K562 (cell line): ENCODE data around the gene STYXL1. TPM values are rescaled to one million over a fixed set of nuclear protein-coding genes. Genes with fewer than 3 reads are reported as not detected.

Source experiments
- ATAC-seq: fragments of 200-7000 bp; cut with Tn5 transposase; 3 replicates; pipeline ENCODE4 v1.9.1; 2020; ENCODE audit warnings: moderate library complexity
- BruUV-seq: library from RNA; stranded (reverse); fragments of 400-500 nt; replicated peaks from 2 replicates; lab custom pipeline; 2021; lab: Mats Ljungman, UMichigan
- CTCF ChIA-PET: fragments of 300-600 bp; formaldehyde crosslinking; extraction: SDS; loops from one replicate; lab custom pipeline; 2021; ENCODE audit warnings: low intra/inter-chr PET ratio; lab: Yijun Ruan, JAX
- POLR2A ChIA-PET: fragments of 300-600, 350-650 bp; sonication (Branson Sonifier 250); formaldehyde crosslinking; extraction: SDS; loops from one replicate; lab custom pipeline; 2021; ENCODE audit warnings: antibody characterized with exemption, inconsistent platforms; lab: Yijun Ruan, JAX
- DNase-seq, 4 experiments: peaks; one replicate each; pipeline versions ENCODE4 v3.0.0 to v3.0.0-alpha.2; 2011 to 2018; ENCODE audit warnings: low spot score in 3 of 4, mixed read lengths in 3 of 4; ENCODE audit errors: extremely low read depth in 1 of 4
- FAIRE-seq: peaks from 2 replicates; lab custom pipeline; 2011; peaks lifted over from hg19 to GRCh38; lab: Jason Lieb, UNC
- H2AFZ ChIP-seq: 2 replicates; pipeline ENCODE4 v1.6.0; 2011; ENCODE audit warnings: low read depth, low read length, control low read depth, inconsistent platforms
- H3K27ac ChIP-seq: fragments of 200-600 bp; 3 replicates; pipeline ENCODE4 v1.8.0; 2011; ENCODE audit warnings: low read depth, mild to moderate bottlenecking, control low read depth, inconsistent platforms, low read length, moderate library complexity, mixed read lengths; ENCODE audit errors: extremely low read depth
- H3K27me3 ChIP-seq, 2 experiments: fragments of 300-600 bp in 1 of 2; 2 replicates in 1 of 2; 3 replicates in 1 of 2; pipeline versions ENCODE4 v1.6.0 to v1.8.0; 2011; ENCODE audit warnings: inconsistent platforms in 2 of 2, low read length in 2 of 2, mild to moderate bottlenecking in 1 of 2, mixed read lengths in 1 of 2, moderate library complexity in 1 of 2; ENCODE audit not compliant: control insufficient read depth in 2 of 2, insufficient read depth in 2 of 2
- H3K36me3 ChIP-seq: fragments of 300-600 bp; 3 replicates; pipeline ENCODE4 v1.8.0; 2011; ENCODE audit warnings: mild to moderate bottlenecking, low read length, inconsistent platforms; ENCODE audit not compliant: control insufficient read depth, insufficient read depth
- H3K4me1 ChIP-seq, 2 experiments: fragments of 200-600 bp in 1 of 2; replicated peaks in 1 of 2; 2 replicates in 1 of 2; 3 replicates in 1 of 2; pipeline versions ENCODE4 v1.5.1 to v1.8.0; 2011; ENCODE audit warnings: inconsistent platforms in 2 of 2, low read length in 2 of 2, mild to moderate bottlenecking in 1 of 2, mixed read lengths in 1 of 2, moderate library complexity in 1 of 2; ENCODE audit not compliant: control insufficient read depth in 2 of 2, insufficient read depth in 2 of 2
- H3K4me2 ChIP-seq: 2 replicates; pipeline ENCODE4 v1.6.1; 2011; ENCODE audit warnings: low read length, control low read depth, inconsistent platforms, mixed read lengths; ENCODE audit not compliant: insufficient read depth
- H3K4me3 ChIP-seq: fragments of 200-600 bp; sonication (generic), shearing (Covaris generic); 2 replicates; pipeline ENCODE4 v1.5.1; 2016; ENCODE audit warnings: control low read depth, inconsistent platforms
- H3K79me2 ChIP-seq: fragments of 200-600 bp; 3 replicates; pipeline ENCODE4 v1.8.0; 2011; ENCODE audit warnings: low read length, inconsistent platforms; ENCODE audit not compliant: control insufficient read depth, insufficient read depth
- H3K9ac ChIP-seq, 2 experiments: 2 replicates each; pipeline versions ENCODE4 v1.6.0 to v1.6.1; 2011; ENCODE audit warnings: low read depth in 2 of 2, low read length in 2 of 2, control low read depth in 1 of 2, inconsistent platforms in 1 of 2, mild to moderate bottlenecking in 1 of 2, mixed read lengths in 1 of 2; ENCODE audit not compliant: insufficient read depth in 1 of 2
- H3K9me1 ChIP-seq: one replicate; pipeline ENCODE4 v1.6.0; 2011; ENCODE audit warnings: inconsistent platforms, mild to moderate bottlenecking, low read length, moderate library complexity; ENCODE audit not compliant: control insufficient read depth, insufficient read depth
- H3K9me3 ChIP-seq: replicated peaks from 2 replicates; pipeline ENCODE4 v1.5.1; 2011; ENCODE audit warnings: low read depth, low read length, inconsistent platforms; ENCODE audit not compliant: control insufficient read depth, insufficient read depth
- H4K20me1 ChIP-seq: replicated peaks from 2 replicates; pipeline ENCODE4 v1.6.1; 2011; ENCODE audit warnings: low read length, inconsistent platforms, mixed read lengths; ENCODE audit not compliant: control insufficient read depth, insufficient read depth
- HMGN3 ChIP-seq: IDR thresholded peaks from 2 replicates; pipeline ENCODE4 v1.6.1; 2011; ENCODE audit warnings: borderline replicate concordance, low read depth, mild to moderate bottlenecking, mixed read lengths, low read length; ENCODE audit not compliant: insufficient read length; ENCODE audit errors: extremely low read depth
- POLR2G ChIP-seq: fragments of 200-400 bp; formaldehyde crosslinking; IDR thresholded peaks from 2 replicates; pipeline ENCODE4 v1.6.1; 2017; ENCODE audit warnings: low read depth, mild to moderate bottlenecking, antibody characterized with exemption, low read length, moderate library complexity
- RBM22 ChIP-seq: fragments of 200-400 bp; formaldehyde crosslinking; IDR thresholded peaks from 2 replicates; pipeline ENCODE4 v1.6.1; 2018; ENCODE audit warnings: low read length, low read depth; ENCODE audit not compliant: poor library complexity, severe bottlenecking
- SIRT6 ChIP-seq: IDR thresholded peaks from one replicate; pipeline ENCODE4 v1.6.1; 2012; ENCODE audit warnings: low read depth, mild to moderate bottlenecking, control low read depth, inconsistent platforms, low read length, moderate library complexity
- WGBS: fragments of 100-300 bp; shearing (Covaris generic); methylation state at CpG from one replicate; pipeline ENCODE4 v1.1.6; 2016; ENCODE audit warnings: low coverage, mixed read lengths; ENCODE audit not compliant: insufficient coverage; ENCODE audit errors: missing lambda C conversion rate; 5-methylcytosine and 5-hydroxymethylcytosine counted together
- in situ Hi-C: fragments of 300-500 bp; cut with MboI; formaldehyde crosslinking; loops from 4 replicates; pipeline ENCODE4 v1.15.0; 2018; ENCODE audit warnings: inconsistent platforms, mixed read lengths
- intact Hi-C: fragments of 100-400 bp; cut with micrococcal nuclease; formaldehyde crosslinking; loops from 2 replicates; pipeline ENCODE4 v1.14.2; 2022
- polyA plus RNA-seq, 8 experiments: library from polyadenylated mRNA; depleted of rRNA in 4 of 8; stranded (reverse) in 5 of 8; unstranded in 3 of 8; fragments of >200 nt; fragmentation: Nextera tagmentation in 2 of 8; fragmentation: Illumina TruSeq in 1 of 8; extraction: Ambion mirVana in 2 of 8; extraction: Trizol in 1 of 8; gene quantifications; 2 replicates each; pipeline versions ENCODE4 v1.2.1 to v1.2.3, GENCODE V29; 2011 to 2014; ENCODE audit warnings: inconsistent platforms in 1 of 8, missing spikeins in 1 of 8
- total RNA-seq, 7 experiments: library from RNA; depleted of rRNA in 6 of 7; stranded (reverse); fragments of >200 nt in 6 of 7; fragmentation: Illumina TruSeq in 2 of 7; extraction: Trizol in 2 of 7; gene quantifications; 2 replicates each; pipeline versions ENCODE4 v1.2.1 to v1.2.3, GENCODE V29; 2011 to 2021; ENCODE audit warnings: low replicate concordance in 1 of 7
- TF ChIP-seq, protein P1 (sequence below): fragments of 450-650 bp; formaldehyde crosslinking; IDR thresholded peaks from 2 replicates; pipeline ENCODE4 v1.4.0; 2022; ENCODE audit warnings: missing genetic modification characterization
- TF ChIP-seq, protein P2 (sequence below): sonication (generic); formaldehyde crosslinking; IDR thresholded peaks from 2 replicates; pipeline ENCODE4 v1.8.0; 2022; ENCODE audit warnings: mild to moderate bottlenecking, missing genetic modification reagents, borderline replicate concordance

STYXL1 gene
- total and polyA plus RNA-seq, 9 of the 15 experiments (the other 6 are each of a cell fraction or from before 2014, with no cell fraction given), result 36.5 to 97.2 (median 49.9) TPM

DNA sequence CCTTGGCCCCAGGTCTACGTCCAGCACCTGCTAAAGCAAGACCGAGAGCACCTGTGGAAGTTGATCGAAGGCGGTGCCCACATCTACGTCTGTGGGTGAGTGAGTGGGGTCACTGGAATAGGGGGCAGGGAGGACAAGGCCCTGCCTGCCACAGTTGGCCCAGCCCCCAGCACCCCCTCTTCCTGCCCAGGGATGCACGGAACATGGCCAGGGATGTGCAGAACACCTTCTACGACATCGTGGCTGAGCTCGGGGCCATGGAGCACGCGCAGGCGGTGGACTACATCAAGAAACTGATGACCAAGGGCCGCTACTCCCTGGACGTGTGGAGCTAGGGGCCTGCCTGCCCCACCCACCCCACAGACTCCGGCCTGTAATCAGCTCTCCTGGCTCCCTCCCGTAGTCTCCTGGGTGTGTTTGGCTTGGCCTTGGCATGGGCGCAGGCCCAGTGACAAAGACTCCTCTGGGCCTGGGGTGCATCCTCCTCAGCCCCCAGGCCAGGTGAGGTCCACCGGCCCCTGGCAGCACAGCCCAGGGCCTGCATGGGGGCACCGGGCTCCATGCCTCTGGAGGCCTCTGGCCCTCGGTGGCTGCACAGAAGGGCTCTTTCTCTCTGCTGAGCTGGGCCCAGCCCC lies 61.5 kb downstream of the STYXL1 start:
- BruUV-seq, result TSS peak; percentile 66

DNA sequence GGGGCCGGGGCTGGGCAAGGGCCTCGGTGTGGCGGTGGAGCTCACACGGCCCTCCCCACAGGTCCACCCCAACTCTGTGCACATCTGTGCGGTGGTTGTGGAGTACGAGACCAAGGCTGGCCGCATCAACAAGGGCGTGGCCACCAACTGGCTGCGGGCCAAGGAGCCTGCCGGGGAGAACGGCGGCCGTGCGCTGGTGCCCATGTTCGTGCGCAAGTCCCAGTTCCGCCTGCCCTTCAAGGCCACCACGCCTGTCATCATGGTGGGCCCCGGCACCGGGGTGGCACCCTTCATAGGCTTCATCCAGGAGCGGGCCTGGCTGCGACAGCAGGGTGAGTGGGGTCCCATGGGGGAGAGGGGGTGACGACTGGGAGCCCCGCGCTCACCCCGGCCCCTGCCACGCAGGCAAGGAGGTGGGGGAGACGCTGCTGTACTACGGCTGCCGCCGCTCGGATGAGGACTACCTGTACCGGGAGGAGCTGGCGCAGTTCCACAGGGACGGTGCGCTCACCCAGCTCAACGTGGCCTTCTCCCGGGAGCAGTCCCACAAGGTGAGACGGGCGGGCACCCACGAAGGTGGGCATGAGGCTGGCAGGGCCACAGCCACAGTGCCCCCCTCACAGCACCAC lies 62.2 kb downstream of the STYXL1 start:
- Histone ChIP-seq H3K36me3 (peaks cover 77% of the 10 kb centered on the region; the same call in 2 of the 3 replicates), H3K27me3 (no peaks in the 10 kb centered on the region), H2AFZ (no peak overlapping the region), H3K4me2 (no peak overlapping the region), H3K9me3 (no peaks in the 10 kb centered on the region), H3K27ac (no peak overlapping the region), H4K20me1 (peaks cover 3% of the 10 kb centered on the region; the same call in 1 of the 2 replicates), H3K9me1 (peaks cover 4% of the 10 kb centered on the region), H3K4me3 (no peak overlapping the region), H3K9ac (no peak overlapping the region), H3K79me2 (no peaks in the 10 kb centered on the region; the same call in 2 of the 3 replicates), H3K4me1 (peaks cover 13 to 69% of the 10 kb centered on the region in 2 experiments; a peak in 4 of 5 replicates)
- peak in 2 of 4 experiments; percentile 55 to 58 for DNase-seq
- no peak for FAIRE-seq
- WGBS, result 79% methylated on average over 26 of the region's 41 CpGs
- in situ Hi-C loops (no loop called here), intact Hi-C loops (no loop called here)
- ChIA-PET CTCF (no interaction called here), POLR2A (no interaction called here)
- no TSS peak for BruUV-seq
- ATAC-seq, result peak; percentile 47
- TF ChIP-seq, protein P1, sequence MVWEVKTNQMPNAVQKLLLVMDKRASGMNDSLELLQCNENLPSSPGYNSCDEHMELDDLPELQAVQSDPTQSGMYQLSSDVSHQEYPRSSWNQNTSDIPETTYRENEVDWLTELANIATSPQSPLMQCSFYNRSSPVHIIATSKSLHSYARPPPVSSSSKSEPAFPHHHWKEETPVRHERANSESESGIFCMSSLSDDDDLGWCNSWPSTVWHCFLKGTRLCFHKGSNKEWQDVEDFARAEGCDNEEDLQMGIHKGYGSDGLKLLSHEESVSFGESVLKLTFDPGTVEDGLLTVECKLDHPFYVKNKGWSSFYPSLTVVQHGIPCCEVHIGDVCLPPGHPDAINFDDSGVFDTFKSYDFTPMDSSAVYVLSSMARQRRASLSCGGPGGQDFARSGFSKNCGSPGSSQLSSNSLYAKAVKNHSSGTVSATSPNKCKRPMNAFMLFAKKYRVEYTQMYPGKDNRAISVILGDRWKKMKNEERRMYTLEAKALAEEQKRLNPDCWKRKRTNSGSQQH (CRISPR knock-in tag), result no peak
- TF ChIP-seq, protein P2, sequence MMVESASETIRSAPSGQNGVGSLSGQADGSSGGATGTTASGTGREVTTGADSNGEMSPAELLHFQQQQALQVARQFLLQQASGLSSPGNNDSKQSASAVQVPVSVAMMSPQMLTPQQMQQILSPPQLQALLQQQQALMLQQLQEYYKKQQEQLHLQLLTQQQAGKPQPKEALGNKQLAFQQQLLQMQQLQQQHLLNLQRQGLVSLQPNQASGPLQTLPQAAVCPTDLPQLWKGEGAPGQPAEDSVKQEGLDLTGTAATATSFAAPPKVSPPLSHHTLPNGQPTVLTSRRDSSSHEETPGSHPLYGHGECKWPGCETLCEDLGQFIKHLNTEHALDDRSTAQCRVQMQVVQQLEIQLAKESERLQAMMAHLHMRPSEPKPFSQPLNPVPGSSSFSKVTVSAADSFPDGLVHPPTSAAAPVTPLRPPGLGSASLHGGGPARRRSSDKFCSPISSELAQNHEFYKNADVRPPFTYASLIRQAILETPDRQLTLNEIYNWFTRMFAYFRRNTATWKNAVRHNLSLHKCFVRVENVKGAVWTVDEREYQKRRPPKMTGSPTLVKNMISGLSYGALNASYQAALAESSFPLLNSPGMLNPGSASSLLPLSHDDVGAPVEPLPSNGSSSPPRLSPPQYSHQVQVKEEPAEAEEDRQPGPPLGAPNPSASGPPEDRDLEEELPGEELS (CRISPR knock-in tag), result no peak
- TF ChIP-seq HMGN3, result no peak

More for the DNA sequence above, 61.5 kb downstream of the STYXL1 start:
- Histone ChIP-seq H3K9ac (peak overlapping the region in 1 of 2 experiments; percentile 77; a peak in 2 of 4 replicates), H3K9me1 (peaks cover 4% of the 10 kb centered on the region), H3K79me2 (no peaks in the 10 kb centered on the region; the same call in 2 of the 3 replicates), H4K20me1 (peaks cover 8% of the 10 kb centered on the region; the same call in 1 of the 2 replicates), H3K9me3 (no peaks in the 10 kb centered on the region), H3K4me1 (peaks cover 19 to 69% of the 10 kb centered on the region in 2 experiments), H3K27me3 (no peaks in the 10 kb centered on the region), H3K27ac (no peak overlapping the region), H2AFZ (no peak overlapping the region), H3K4me3 (no peak overlapping the region), H3K4me2 (no peak overlapping the region), H3K36me3 (peaks cover 70% of the 10 kb centered on the region; the same call in 2 of the 3 replicates)
- ChIA-PET POLR2A (no interaction called here), CTCF (no interaction called here)
- in situ Hi-C loops, result no loop called here
- ATAC-seq (no peak), FAIRE-seq (no peak), DNase-seq (no peak)
- 94% methylated on average over 20 of the region's 20 CpGs for whole genome bisulfite sequencing
- intact Hi-C loops, result no loop called here
- TF ChIP-seq SIRT6, result no peak
- TF ChIP-seq POLR2G, result peak; percentile 54
- TF ChIP-seq RBM22, result peak; percentile 65
- TF ChIP-seq, all 486 proteins: peak for 2
